Measurements from ENCODE around the gene SUSD6. TPM values are rescaled to one million over a fixed set of nuclear protein-coding genes. Genes with fewer than 3 reads are reported as not detected.

The SUSD6 gene, protein sequence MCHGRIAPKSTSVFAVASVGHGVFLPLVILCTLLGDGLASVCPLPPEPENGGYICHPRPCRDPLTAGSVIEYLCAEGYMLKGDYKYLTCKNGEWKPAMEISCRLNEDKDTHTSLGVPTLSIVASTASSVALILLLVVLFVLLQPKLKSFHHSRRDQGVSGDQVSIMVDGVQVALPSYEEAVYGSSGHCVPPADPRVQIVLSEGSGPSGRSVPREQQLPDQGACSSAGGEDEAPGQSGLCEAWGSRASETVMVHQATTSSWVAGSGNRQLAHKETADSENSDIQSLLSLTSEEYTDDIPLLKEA
- total RNA-seq (2022; extraction: Qiagen RNA extraction): 6.3 to 7.0 TPM (median 6.5 TPM) in 5 replicates

DNA sequence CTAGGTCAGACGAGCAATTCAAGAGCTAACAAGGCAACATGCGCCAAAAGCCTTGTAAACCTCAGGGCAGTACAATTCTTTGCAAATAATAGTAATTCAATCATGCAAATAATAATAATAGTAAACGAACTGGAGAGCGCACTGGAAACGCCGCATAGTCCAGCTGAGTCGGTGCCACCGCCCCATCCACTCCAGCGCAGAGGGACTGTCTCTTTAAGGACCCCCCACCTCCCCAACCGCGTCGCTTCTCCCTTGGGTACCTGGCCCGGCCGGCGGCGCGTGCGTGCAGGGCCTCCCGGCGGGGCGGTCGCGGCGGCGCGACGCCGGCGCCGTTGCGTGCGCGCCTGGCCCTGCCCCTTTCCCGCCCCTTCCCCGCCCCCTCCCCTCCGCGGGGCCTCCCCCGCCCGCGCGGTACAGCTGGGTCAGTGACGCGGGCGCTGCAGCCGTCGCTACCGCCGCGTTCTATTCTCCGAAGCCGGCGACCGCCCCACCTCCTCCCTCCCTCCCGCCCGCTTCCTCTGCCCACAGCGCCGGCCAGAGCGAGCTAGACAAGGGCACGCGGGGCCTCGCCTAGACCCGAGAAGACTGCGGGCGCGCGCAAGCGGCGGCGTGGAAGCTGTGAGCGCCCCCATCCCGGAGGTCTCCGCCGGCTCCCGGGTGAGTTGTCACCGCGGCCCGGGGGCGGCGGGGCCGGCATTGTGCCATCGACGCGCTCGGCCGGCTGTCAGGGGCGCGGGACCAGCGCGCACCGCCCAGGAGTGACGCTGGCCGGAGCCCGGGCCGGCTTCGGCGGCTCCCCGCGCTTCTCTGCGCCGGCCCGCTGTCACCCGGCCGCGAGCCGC lies at the start of gene SUSD6:
SUSD6 (plus strand) TSS at position 425 of the 842 bp plus-strand sequence. CDS start 46,997 bp downstream, outside the sequence.

DNA sequence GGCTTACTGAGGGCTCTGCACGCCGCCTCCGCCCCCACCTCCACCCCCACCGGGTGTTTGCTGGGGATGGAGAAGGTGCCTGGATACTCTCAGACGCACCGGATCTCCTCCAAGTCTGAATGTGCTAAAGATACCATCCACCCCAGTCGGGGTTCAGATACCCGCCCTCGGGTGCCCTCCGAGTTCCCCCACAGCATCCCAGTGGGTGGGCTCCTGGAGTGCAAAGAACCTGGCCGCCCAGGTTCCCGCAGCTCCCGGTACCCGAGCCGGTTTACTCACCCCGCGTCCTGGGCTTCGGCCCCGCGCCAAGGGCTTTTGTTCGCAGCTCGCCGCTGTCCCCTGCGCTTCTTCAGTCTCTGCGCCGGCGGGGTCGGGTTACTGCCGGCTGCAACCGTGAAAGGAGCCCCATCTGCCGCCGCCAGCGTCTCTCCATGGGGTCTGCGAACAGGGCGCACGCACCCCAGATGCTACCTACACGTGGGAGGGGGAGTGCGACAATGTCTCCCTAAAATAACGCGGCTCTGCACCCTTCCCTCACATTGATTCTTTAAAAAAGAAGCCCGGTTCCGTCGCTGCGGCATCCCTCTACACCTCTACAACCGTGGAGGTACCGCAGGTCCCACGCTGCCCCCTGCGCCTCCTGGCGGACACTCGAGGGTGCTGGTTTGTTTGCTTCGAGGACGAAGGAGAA lies 37.0 kb upstream of the SUSD6 start, which contains the start of gene CCDC177:
CCDC177 (minus strand) TSS at position 609 of the 691 bp plus-strand sequence. CDS start 1,249 bp downstream, outside the sequence.

Other genes with a start within 250 kb of the SUSD6 start
- gene ERH, start 213.3 kb upstream of the SUSD6 start, total RNA-seq (2022; extraction: Qiagen RNA extraction): 323 to 351 TPM (median 331 TPM) in 5 replicates
- gene SLC39A9, start 212.9 kb upstream of the SUSD6 start, total RNA-seq (2022; extraction: Qiagen RNA extraction): 36.2 to 43.1 TPM (median 39.0 TPM) in 5 replicates
- gene PLEKHD1, start 126.9 kb upstream of the SUSD6 start, total RNA-seq (2022; extraction: Qiagen RNA extraction): 0.02 to 0.04 TPM (median 0.03 TPM) in 3 of 5 replicates, not detected in the others
- gene CCDC177, start 36.7 kb upstream of the SUSD6 start, total RNA-seq (2022; extraction: Qiagen RNA extraction): 0.02 to 0.03 TPM in 2 of 5 replicates, not detected in the others
- 173 to 315 TPM (median 218 TPM) in 5 replicates for gene SRSF5, start 155.5 kb downstream of the SUSD6 start, total RNA-seq (2022; extraction: Qiagen RNA extraction)
- gene SLC10A1, start 185.6 kb downstream of the SUSD6 start, total RNA-seq (2022; extraction: Qiagen RNA extraction): not detected in 5 replicates

Measured in A549 treated with CORT108297 at 1 μM for 4 hours (cell line).